NCI-H2227 treated with DMSO at 0.1 percent for 48 hours (cell line): ENCODE data around the gene SSTR4.

Experiments
- DNase-seq: peaks from one replicate; lab custom pipeline; 2025; lab: John Stamatoyannopoulos, UW

SSTR4 gene

GRCh38 chr20:23086931-23087411, 51.9 kb downstream of the SSTR4 start:
- DNase-seq, result no peak

GRCh38 chr20:23087587-23088251, 52.6 kb downstream of the SSTR4 start:
- DNase-seq, result no peak
